ENCODE data around the gene MAST4. TPM values are rescaled to one million over a fixed set of nuclear protein-coding genes. Genes with fewer than 3 reads are reported as not detected.

MAST4 gene
- total RNA-seq, 5 donors from 2014 or later (not counting 1 experiment from before 2014, with no cell fraction given) = 26.1 to 35.5 (median 32.0) TPM

DNA sequence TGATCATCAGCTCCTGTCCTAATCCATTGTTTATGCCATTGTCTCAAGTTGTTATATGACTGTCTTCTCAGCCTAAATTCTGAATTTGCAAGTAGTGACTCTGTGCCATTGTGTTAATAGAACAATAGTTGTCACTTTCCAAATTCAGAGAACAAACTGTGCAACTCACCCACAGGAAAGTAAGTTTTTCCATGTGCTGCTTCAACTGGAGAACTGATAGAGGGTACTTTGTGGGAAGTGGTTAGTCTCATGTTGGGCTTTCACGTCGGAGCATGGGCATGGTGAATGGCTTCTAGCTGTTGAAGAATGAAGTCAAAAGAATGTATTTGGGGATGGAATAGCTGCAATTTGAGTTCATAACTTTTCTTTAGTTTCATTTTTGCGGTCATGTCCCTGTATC, 454.4 kb downstream of the MAST4 start:
- no peak for DNase-seq
- H3K4me3 ChIP-seq (ENCODE audit: control insufficient read depth in 1 of 2, extremely low read depth in 1 of 2, low read length in 1 of 2) = no peak overlapping the region
- ChIA-PET CTCF (interaction anchor here (0.6 to 0.9 kb wide), 2 partner anchors 10 to 1194 kb away, joined by 3 to 6 read pairs; no protein-coding TSS in a partner anchor), POLR2A (no interaction called here)
- no peaks in the 10 kb centered on the region for H3K36me3 ChIP-seq (ENCODE audit: control insufficient read depth in 2 of 2, extremely low read depth in 1 of 2, insufficient read depth in 1 of 2, low read length in 1 of 2)
- no peak overlapping the region for H3K27ac ChIP-seq (ENCODE audit: low read length)
- H3K27me3 ChIP-seq (replicated peaks in 1 of 2; ENCODE audit: control insufficient read depth in 2 of 2, extremely low read depth in 1 of 2, insufficient read depth in 2 of 2, low read length in 1 of 2) = no peaks in the 10 kb centered on the region
- H3K36me3 Mint-ChIP-seq = peaks cover 22% of the 10 kb centered on the region
- no peak overlapping the region for H3K27ac Mint-ChIP-seq
- peaks cover 18 to 22% (median 19%) of the 10 kb centered on the region in 3 donors for H3K4me1 Mint-ChIP-seq
- H3K4me1 ChIP-seq (ENCODE audit: control insufficient read depth in 1 of 2, extremely low read depth in 1 of 2, insufficient read depth in 2 of 2, low read length in 2 of 2) = peaks cover 0 to 4% of the 10 kb centered on the region in 2 experiments
- no peaks in the 10 kb centered on the region for H3K9me3 Mint-ChIP-seq
- no peaks in the 10 kb centered on the region for H3K9me3 ChIP-seq
- no peak for ATAC-seq (replicated peaks in 1 of 4)
- WGBS (ENCODE audit: insufficient coverage) = 73% methylated on average over 3 of the region's 3 CpGs
- H3K4me3 Mint-ChIP-seq = no peak overlapping the region
- H3K27me3 Mint-ChIP-seq = no peaks in the 10 kb centered on the region

DNA sequence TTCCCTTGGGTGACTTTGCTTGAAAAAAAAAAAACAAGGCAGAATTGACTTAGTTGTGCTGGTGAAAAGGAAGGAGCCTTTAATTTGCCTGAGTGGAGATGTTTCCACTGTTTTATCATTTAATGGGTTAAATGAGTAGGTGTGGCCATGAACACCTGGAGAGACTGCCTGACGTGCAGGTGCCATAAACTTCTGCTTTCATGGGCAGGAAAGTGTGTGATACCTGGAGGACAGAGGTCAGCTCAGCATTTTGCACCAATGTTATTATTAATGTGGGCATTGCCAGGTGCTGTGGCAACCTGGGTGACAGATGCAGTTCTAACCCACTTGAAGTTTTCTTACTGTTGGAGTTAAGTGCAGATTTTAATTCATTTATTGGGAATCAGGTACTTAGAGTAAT, 455.0 kb downstream of the MAST4 start:
- CTCF ChIA-PET = no interaction called here
- POLR2A ChIA-PET = no interaction called here
- H3K27ac Mint-ChIP-seq = no peak overlapping the region
- Histone ChIP-seq H3K36me3 (ENCODE audit: control insufficient read depth in 2 of 2, extremely low read depth in 1 of 2, insufficient read depth in 1 of 2, low read length in 1 of 2) (no peaks in the 10 kb centered on the region), H3K4me1 (ENCODE audit: control insufficient read depth in 1 of 2, extremely low read depth in 1 of 2, insufficient read depth in 2 of 2, low read length in 2 of 2) (peaks cover 0 to 4% of the 10 kb centered on the region in 2 experiments), H3K27me3 (replicated peaks in 1 of 2; ENCODE audit: control insufficient read depth in 2 of 2, extremely low read depth in 1 of 2, insufficient read depth in 2 of 2, low read length in 1 of 2) (no peaks in the 10 kb centered on the region), H3K9me3 (no peaks in the 10 kb centered on the region), H3K27ac (ENCODE audit: low read length) (no peak overlapping the region), H3K4me3 (ENCODE audit: control insufficient read depth in 1 of 2, extremely low read depth in 1 of 2, low read length in 1 of 2) (no peak overlapping the region)
- H3K4me3 Mint-ChIP-seq = no peak overlapping the region
- no peaks in the 10 kb centered on the region for H3K27me3 Mint-ChIP-seq
- H3K36me3 Mint-ChIP-seq = peaks cover 27% of the 10 kb centered on the region
- peaks cover 18 to 22% (median 19%) of the 10 kb centered on the region in 3 donors for H3K4me1 Mint-ChIP-seq
- WGBS (ENCODE audit: insufficient coverage) = 60% methylated on average over 1 of the region's 1 CpG
- DNase-seq (no peak), ATAC-seq (replicated peaks in 1 of 4) (no peak)
- H3K9me3 Mint-ChIP-seq = no peaks in the 10 kb centered on the region

DNA sequence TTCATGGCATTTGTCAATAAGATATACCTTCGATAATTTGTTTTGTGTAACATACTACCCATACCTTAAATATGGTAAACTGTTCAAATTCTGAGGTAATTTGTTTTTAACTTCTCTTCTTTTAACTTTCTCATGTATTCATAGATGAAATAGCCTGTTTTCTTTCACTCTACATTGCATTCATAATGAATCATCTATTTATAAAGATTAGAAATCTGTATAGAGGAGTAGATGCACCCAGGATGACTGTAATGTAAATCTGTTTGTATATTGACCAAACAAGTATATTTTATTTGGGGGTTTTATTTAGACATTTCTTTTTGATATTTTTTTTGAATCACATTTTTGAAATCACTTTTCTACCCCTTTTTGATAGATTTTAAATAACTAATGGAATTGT, 455.8 kb downstream of the MAST4 start:
- no peak for ATAC-seq (replicated peaks in 1 of 4)
- H3K36me3 ChIP-seq (ENCODE audit: control insufficient read depth in 2 of 2, extremely low read depth in 1 of 2, insufficient read depth in 1 of 2, low read length in 1 of 2) = peaks cover 0 to 4% of the 10 kb centered on the region in 2 donors
- Mint-ChIP-seq H3K4me1 (peaks cover 18 to 22% (median 19%) of the 10 kb centered on the region in 3 donors), H3K4me3 (no peak overlapping the region), H3K27me3 (no peaks in the 10 kb centered on the region), H3K9me3 (no peaks in the 10 kb centered on the region), H3K36me3 (peaks cover 25% of the 10 kb centered on the region), H3K27ac (no peak overlapping the region)
- CTCF ChIA-PET = no interaction called here
- H3K27ac ChIP-seq (ENCODE audit: low read length) = no peak overlapping the region
- no CpG with 5 or more reads among the region's 1 CpG for whole genome bisulfite sequencing (ENCODE audit: insufficient coverage)
- no peak overlapping the region for H3K4me3 ChIP-seq (ENCODE audit: control insufficient read depth in 1 of 2, extremely low read depth in 1 of 2, low read length in 1 of 2)
- POLR2A ChIA-PET = no interaction called here
- no peaks in the 10 kb centered on the region for H3K9me3 ChIP-seq
- no peak for DNase-seq
- H3K27me3 ChIP-seq (replicated peaks in 1 of 2; ENCODE audit: control insufficient read depth in 2 of 2, extremely low read depth in 1 of 2, insufficient read depth in 2 of 2, low read length in 1 of 2) = no peaks in the 10 kb centered on the region
- peaks cover 0 to 4% of the 10 kb centered on the region in 2 experiments for H3K4me1 ChIP-seq (ENCODE audit: control insufficient read depth in 1 of 2, extremely low read depth in 1 of 2, insufficient read depth in 2 of 2, low read length in 2 of 2)

DNA sequence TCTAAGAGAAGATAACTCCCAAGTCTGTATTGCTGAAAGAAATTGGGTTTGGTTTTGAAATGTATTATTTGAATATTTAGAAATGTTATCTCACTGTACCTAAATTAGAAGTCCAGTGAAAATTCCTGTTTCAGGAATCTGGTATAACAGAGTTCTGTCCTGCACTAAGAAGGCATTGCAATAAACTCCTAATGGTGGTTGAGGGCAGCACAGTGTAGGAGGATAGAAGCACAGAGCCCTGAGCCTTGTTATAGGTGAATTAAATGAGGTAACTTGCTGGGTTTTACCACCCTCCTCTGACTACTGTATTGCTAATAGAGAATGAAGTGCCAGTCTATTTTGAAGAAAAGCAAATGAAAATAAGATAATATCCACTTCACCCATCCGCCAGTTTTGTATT, 457.0 kb downstream of the MAST4 start:
- no peaks in the 10 kb centered on the region for H3K27me3 Mint-ChIP-seq
- WGBS (ENCODE audit: insufficient coverage) = no CpG with 5 or more reads among the region's 1 CpG
- Histone ChIP-seq H3K27ac (ENCODE audit: low read length) (no peak overlapping the region), H3K27me3 (replicated peaks in 1 of 2; ENCODE audit: control insufficient read depth in 2 of 2, extremely low read depth in 1 of 2, insufficient read depth in 2 of 2, low read length in 1 of 2) (no peaks in the 10 kb centered on the region), H3K9me3 (no peaks in the 10 kb centered on the region), H3K4me3 (ENCODE audit: control insufficient read depth in 1 of 2, extremely low read depth in 1 of 2, low read length in 1 of 2) (no peak overlapping the region), H3K4me1 (ENCODE audit: control insufficient read depth in 1 of 2, extremely low read depth in 1 of 2, insufficient read depth in 2 of 2, low read length in 2 of 2) (peaks cover 0 to 4% of the 10 kb centered on the region in 2 experiments), H3K36me3 (ENCODE audit: control insufficient read depth in 2 of 2, extremely low read depth in 1 of 2, insufficient read depth in 1 of 2, low read length in 1 of 2) (peaks cover 0 to 7% of the 10 kb centered on the region in 2 donors)
- ChIA-PET CTCF (interaction anchor here in 1 of 2 donors (0.5 kb wide), 1 partner anchor 20 kb away, joined by 3 read pairs; no protein-coding TSS in a partner anchor), POLR2A (no interaction called here)
- ATAC-seq (replicated peaks in 1 of 4) = no peak
- peaks cover 23% of the 10 kb centered on the region for H3K36me3 Mint-ChIP-seq
- H3K4me1 Mint-ChIP-seq = peaks cover 16 to 18% (median 17%) of the 10 kb centered on the region in 3 donors
- H3K9me3 Mint-ChIP-seq = no peaks in the 10 kb centered on the region
- H3K4me3 Mint-ChIP-seq = no peak overlapping the region
- H3K27ac Mint-ChIP-seq = no peak overlapping the region
- DNase-seq = no peak

DNA sequence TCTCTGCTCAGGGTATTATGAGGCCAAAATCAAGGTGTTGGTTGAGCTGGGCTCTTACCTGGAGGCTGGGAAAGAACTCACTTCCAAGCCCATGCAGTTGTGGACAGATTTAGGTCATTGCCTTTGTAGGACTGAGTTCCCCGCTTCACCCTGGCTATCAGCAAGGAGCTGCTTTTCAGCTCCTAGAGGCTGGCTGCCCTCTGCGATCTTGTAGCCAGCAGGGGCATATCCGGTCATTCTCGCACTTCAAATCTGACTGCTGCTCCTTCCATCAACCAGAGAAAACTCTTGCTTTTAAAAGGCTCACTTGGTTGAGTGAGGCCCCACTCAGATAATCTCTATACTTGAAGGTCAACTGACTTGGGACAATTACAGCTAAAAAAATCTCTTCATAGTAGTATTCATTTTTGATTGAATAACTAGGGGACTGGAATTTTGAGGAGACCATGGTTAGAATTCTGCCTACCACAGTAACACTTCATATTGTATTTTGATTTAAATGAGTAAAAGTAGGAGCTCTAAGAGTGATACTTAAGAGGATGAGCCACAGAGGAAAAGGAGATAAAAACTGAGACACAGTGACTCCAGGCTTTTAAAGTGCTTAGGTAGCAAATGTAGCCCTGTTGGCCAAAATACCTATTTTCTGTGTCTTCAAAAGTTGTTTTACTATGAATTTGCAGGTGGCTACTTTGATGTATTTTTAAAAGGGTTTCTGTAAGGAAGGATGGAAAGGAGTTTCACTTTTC, 463.0 kb downstream of the MAST4 start:
- Histone ChIP-seq H3K4me1 (ENCODE audit: control insufficient read depth in 1 of 2, extremely low read depth in 1 of 2, insufficient read depth in 2 of 2, low read length in 2 of 2) (peaks cover 0 to 3% of the 10 kb centered on the region in 2 experiments), H3K4me3 (ENCODE audit: control insufficient read depth in 1 of 2, extremely low read depth in 1 of 2, low read length in 1 of 2) (no peak overlapping the region), H3K27ac (ENCODE audit: low read length) (no peak overlapping the region), H3K36me3 (ENCODE audit: control insufficient read depth in 2 of 2, extremely low read depth in 1 of 2, insufficient read depth in 1 of 2, low read length in 1 of 2) (peaks cover 0 to 7% of the 10 kb centered on the region in 2 donors), H3K27me3 (replicated peaks in 1 of 2; ENCODE audit: control insufficient read depth in 2 of 2, extremely low read depth in 1 of 2, insufficient read depth in 2 of 2, low read length in 1 of 2) (no peaks in the 10 kb centered on the region), H3K9me3 (no peaks in the 10 kb centered on the region)
- ChIA-PET POLR2A (no interaction called here), CTCF (no interaction called here)
- Mint-ChIP-seq H3K9me3 (no peaks in the 10 kb centered on the region), H3K27me3 (no peaks in the 10 kb centered on the region), H3K36me3 (peaks cover 61% of the 10 kb centered on the region), H3K4me1 (peaks cover 5 to 17% (median 15%) of the 10 kb centered on the region in 3 donors), H3K4me3 (no peak overlapping the region), H3K27ac (no peak overlapping the region)
- 100% methylated on average over 3 of the region's 4 CpGs for WGBS (ENCODE audit: insufficient coverage)
- no peak for DNase-seq
- no peak for ATAC-seq (replicated peaks in 1 of 4)

DNA sequence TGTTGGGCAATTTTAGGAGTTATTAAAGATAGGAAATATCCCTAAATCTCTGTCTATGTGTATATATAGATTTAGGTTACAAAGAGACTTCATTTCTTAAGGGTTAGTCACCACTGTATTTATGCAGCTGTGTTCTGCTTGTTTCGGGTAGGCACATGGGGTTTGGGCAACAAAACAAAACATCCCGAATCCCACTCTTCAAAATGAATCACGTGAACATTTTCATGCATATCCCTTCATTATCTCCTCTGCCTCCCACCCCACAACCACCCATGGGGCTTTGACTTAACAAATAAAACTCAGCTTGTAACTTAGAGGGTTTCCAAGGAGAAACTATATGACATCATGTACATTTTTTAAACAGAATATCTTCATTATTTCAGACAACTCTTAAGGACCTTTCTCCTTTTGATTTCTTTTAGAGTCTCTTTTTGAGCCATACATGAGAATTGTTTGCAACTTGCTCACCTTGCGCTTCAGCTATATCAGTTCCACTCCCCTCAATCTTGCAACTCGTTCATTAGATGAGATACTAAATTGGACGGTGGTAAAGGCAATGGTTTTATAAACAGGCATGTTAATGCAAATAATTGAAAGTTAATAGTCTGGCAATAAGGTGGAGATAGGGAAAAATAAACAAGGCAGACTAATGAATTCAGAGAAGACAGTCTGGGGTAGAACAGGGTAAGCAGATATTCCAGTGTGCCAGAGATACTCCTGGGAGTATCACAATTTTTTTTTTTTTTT, 463.7 kb downstream of the MAST4 start:
- ATAC-seq (replicated peaks in 1 of 4) (no peak), DNase-seq (no peak)
- Histone ChIP-seq H3K4me3 (ENCODE audit: control insufficient read depth in 1 of 2, extremely low read depth in 1 of 2, low read length in 1 of 2) (no peak overlapping the region), H3K27me3 (replicated peaks in 1 of 2; ENCODE audit: control insufficient read depth in 2 of 2, extremely low read depth in 1 of 2, insufficient read depth in 2 of 2, low read length in 1 of 2) (no peaks in the 10 kb centered on the region), H3K4me1 (ENCODE audit: control insufficient read depth in 1 of 2, extremely low read depth in 1 of 2, insufficient read depth in 2 of 2, low read length in 2 of 2) (peaks cover 0 to 3% of the 10 kb centered on the region in 2 experiments), H3K27ac (ENCODE audit: low read length) (no peak overlapping the region), H3K36me3 (ENCODE audit: control insufficient read depth in 2 of 2, extremely low read depth in 1 of 2, insufficient read depth in 1 of 2, low read length in 1 of 2) (peaks cover 0 to 7% of the 10 kb centered on the region in 2 donors), H3K9me3 (no peaks in the 10 kb centered on the region)
- Mint-ChIP-seq H3K36me3 (peaks cover 55% of the 10 kb centered on the region), H3K27me3 (no peaks in the 10 kb centered on the region), H3K4me1 (peaks cover 8 to 17% (median 15%) of the 10 kb centered on the region in 3 donors), H3K4me3 (no peak overlapping the region), H3K27ac (no peak overlapping the region), H3K9me3 (no peaks in the 10 kb centered on the region)
- POLR2A ChIA-PET = no interaction called here
- CTCF ChIA-PET = no interaction called here
- WGBS (ENCODE audit: insufficient coverage) = 82% methylated on average over 2 of the region's 6 CpGs
